A549 treated with CpdA at 1 μM for 4 hours (cell line): ENCODE measurements around the gene DCAF12L2. TPM values are rescaled to one million over a fixed set of nuclear protein-coding genes. Genes with fewer than 3 reads are reported as not detected.

Source experiments
- total RNA-seq: library from RNA; stranded (reverse); fragments of 200-300 nt; extraction: Qiagen RNA extraction; gene quantifications from 5 replicates; pipeline ENCODE4 v1.2.3, GENCODE V29; 2022; ENCODE audit warnings: low read depth

Gene DCAF12L2
- total RNA-seq = 0.08 to 0.19 TPM (median 0.13 TPM) in 4 of 5 replicates, not detected in the other

GRCh38 chrX:126165721-126166461 is at the start of gene DCAF12L2:
DCAF12L2 (minus strand) TSS chrX:126166289; CDS start chrX:126165924, 365 bp downstream.

